OCI-LY7 (cell line): ENCODE results near the gene RIC1. TPM values are rescaled to one million over a fixed set of nuclear protein-coding genes. Genes with fewer than 3 reads are reported as not detected.

ENCODE experiments used
- BruUV-seq: library from RNA; stranded (reverse); fragments of 400-500 nt; replicated peaks from 2 replicates; lab custom pipeline; 2021; lab: Mats Ljungman, UMichigan
- CTCF ChIA-PET: fragments of 300-600 bp; sonication (Branson Sonifier 250); formaldehyde crosslinking; loops from one replicate; lab custom pipeline; 2022; ENCODE audit warnings: antibody characterized with exemption; ENCODE audit not compliant: unreplicated experiment; lab: Charles Lee
- POLR2A ChIA-PET: fragments of 300-600 bp; sonication (Branson Sonifier 250); formaldehyde crosslinking; loops from one replicate; lab custom pipeline; 2022; ENCODE audit warnings: antibody characterized with exemption; lab: Charles Lee
- DNase-seq: peaks from one replicate; pipeline ENCODE4 v3.0.0-alpha.2; 2015; ENCODE audit warnings: low spot score
- H2AFZ ChIP-seq: fragments of 200-600 bp; sonication (generic), shearing (Covaris generic); 2 replicates; pipeline ENCODE4 v1.6.1; 2014; ENCODE audit warnings: mild to moderate bottlenecking, antibody characterized with exemption, low read length, moderate library complexity
- H3K27ac ChIP-seq: fragments of 200-600 bp; sonication (generic); 2 replicates; pipeline ENCODE4 v1.5.1; 2014; ENCODE audit warnings: mixed run types, low read depth, mild to moderate bottlenecking, moderate library complexity, low read length, inconsistent platforms; ENCODE audit not compliant: poor library complexity, severe bottlenecking
- H3K36me3 ChIP-seq: fragments of 200-600 bp; sonication (generic); 2 replicates; pipeline ENCODE4 v1.6.1; 2014; ENCODE audit warnings: mild to moderate bottlenecking, antibody characterized with exemption, low read length, moderate library complexity, mixed read lengths; ENCODE audit not compliant: insufficient read depth
- H3K4me1 ChIP-seq: fragments of 200-600 bp; sonication (generic); 2 replicates; pipeline ENCODE4 v1.5.1; 2014; ENCODE audit warnings: mild to moderate bottlenecking, low read length; ENCODE audit not compliant: insufficient read depth, poor library complexity, severe bottlenecking
- H3K4me2 ChIP-seq: fragments of 200-600 bp; sonication (generic); 2 replicates; pipeline ENCODE4 v1.6.1; 2014; ENCODE audit warnings: mild to moderate bottlenecking, low read length
- H3K4me3 ChIP-seq: fragments of 200-600 bp; sonication (generic); 2 replicates; pipeline ENCODE4 v1.5.1; 2014; ENCODE audit warnings: mild to moderate bottlenecking, low read depth, low read length; ENCODE audit not compliant: poor library complexity, severe bottlenecking
- H3K79me2 ChIP-seq: fragments of 200-600 bp; sonication (generic); 2 replicates; pipeline ENCODE4 v1.6.1; 2016; ENCODE audit warnings: low read depth, mild to moderate bottlenecking, low read length, moderate library complexity, mixed read lengths; ENCODE audit not compliant: insufficient read depth
- H3K9me2 ChIP-seq: fragments of 200-600 bp; sonication (generic); 2 replicates; pipeline ENCODE4 v1.6.1; 2016; ENCODE audit warnings: mild to moderate bottlenecking, low read length, mixed read lengths; ENCODE audit not compliant: insufficient read depth
- H3K9me3 ChIP-seq: fragments of 200-600 bp; sonication (generic); 2 replicates; pipeline ENCODE4 v1.6.1; 2014; ENCODE audit warnings: mild to moderate bottlenecking, mixed run types, low read length, mixed read lengths
- H4K20me1 ChIP-seq: fragments of 200-600 bp; sonication (generic); 2 replicates; pipeline ENCODE4 v1.6.1; 2014; ENCODE audit warnings: mild to moderate bottlenecking, antibody characterized with exemption, low read length, moderate library complexity, mixed read lengths; ENCODE audit not compliant: insufficient read depth
- CTCF ChIP-seq: fragments of 200-600 bp; sonication (generic); conservative IDR thresholded peaks from 2 replicates; pipeline ENCODE4 v1.5.1; 2014; ENCODE audit warnings: mild to moderate bottlenecking, antibody characterized with exemption, low read length, moderate library complexity, mixed read lengths
- EZH2phosphoT487 ChIP-seq: fragments of 200-600 bp; sonication (generic); IDR thresholded peaks from 2 replicates; pipeline ENCODE4 v1.6.1; 2018; ENCODE audit warnings: low read depth, borderline replicate concordance, mild to moderate bottlenecking, mixed run types, antibody characterized with exemption, low read length, moderate library complexity, mixed read lengths
- intact Hi-C: fragments of 100-400 bp; cut with micrococcal nuclease; formaldehyde crosslinking; loops from one replicate; pipeline ENCODE4 v1.10.0; 2022; ENCODE audit not compliant: unreplicated experiment
- total RNA-seq, 2 experiments: library from RNA; depleted of rRNA in 1 of 2; stranded (reverse); fragments of >200 nt in 1 of 2; shearing (Covaris generic) in 1 of 2; gene quantifications; 2 replicates each; pipeline ENCODE4 v1.2.3, GENCODE V29; 2014 to 2022

Gene RIC1
- total RNA-seq, 2 experiments from 2014 or later: 77.0 to 84.6 TPM

GRCh38 chr9:5801739-5802113 is 172.8 kb downstream of the RIC1 start:
- H3K9me3 ChIP-seq: no peaks in the 10 kb centered on the region
- no peaks in the 10 kb centered on the region for H3K79me2 ChIP-seq
- no peak overlapping the region for H3K4me2 ChIP-seq
- ChIA-PET CTCF (no interaction called here), POLR2A (no interaction called here)
- no peaks in the 10 kb centered on the region for H4K20me1 ChIP-seq
- H2AFZ ChIP-seq: no peak overlapping the region
- H3K9me2 ChIP-seq: no peaks in the 10 kb centered on the region
- H3K4me1 ChIP-seq: no peaks in the 10 kb centered on the region
- H3K36me3 ChIP-seq: peaks cover 61% of the 10 kb centered on the region
- intact Hi-C loops: no loop called here
- no peak for DNase-seq
- no peak overlapping the region for H3K4me3 ChIP-seq
- BruUV-seq: no TSS peak
- TF ChIP-seq EZH2phosphoT487: no peak
- TF ChIP-seq CTCF: no peak
- no peak overlapping the region for H3K27ac ChIP-seq

- POLR2A ChIA-PET: no interaction called here
- Histone ChIP-seq H4K20me1 (no peaks in the 10 kb centered on the region), H3K4me1 (no peaks in the 10 kb centered on the region), H3K9me2 (no peaks in the 10 kb centered on the region), H3K9me3 (no peaks in the 10 kb centered on the region), H3K36me3 (peaks cover 58% of the 10 kb centered on the region), H3K4me2 (no peak overlapping the region), H2AFZ (no peak overlapping the region), H3K4me3 (no peak overlapping the region), H3K27ac (no peak overlapping the region), H3K79me2 (no peaks in the 10 kb centered on the region)
- CTCF ChIA-PET: no interaction called here
- intact Hi-C loops: no loop called here
- no TSS peak for BruUV-seq
- no peak for DNase-seq
- TF ChIP-seq CTCF: no peak
- no peak for TF ChIP-seq EZH2phosphoT487
Measured at GRCh38 chr9:5805478-5805877, 176.6 kb downstream of the RIC1 start.

- Histone ChIP-seq H3K4me1 (no peaks in the 10 kb centered on the region), H3K79me2 (no peaks in the 10 kb centered on the region), H2AFZ (no peak overlapping the region), H3K9me2 (no peaks in the 10 kb centered on the region), H4K20me1 (no peaks in the 10 kb centered on the region), H3K9me3 (no peaks in the 10 kb centered on the region), H3K4me3 (no peak overlapping the region), H3K27ac (no peak overlapping the region), H3K4me2 (no peak overlapping the region), H3K36me3 (peaks cover 55% of the 10 kb centered on the region)
- POLR2A ChIA-PET: interaction anchor here (0.6 kb wide), 1 partner anchor 96 kb away, joined by 3 read pairs; no protein-coding TSS in a partner anchor
- intact Hi-C loops: no loop called here
- CTCF ChIA-PET: no interaction called here
- TF ChIP-seq CTCF (no peak), EZH2phosphoT487 (no peak)
- no TSS peak for BruUV-seq
- DNase-seq: no peak
Measured at GRCh38 chr9:5811751-5812150, 182.8 kb downstream of the RIC1 start.
